Measurements from ENCODE around the gene ATP11A. TPM values are rescaled to one million over a fixed set of nuclear protein-coding genes. Genes with fewer than 3 reads are reported as not detected.

The ATP11A gene
- total and polyA plus RNA-seq, 7 donors = 3.9 to 48.6 (median 26.4) TPM

GRCh38 chr13:112782429-112783010 is 92.7 kb downstream of the ATP11A start:
- Histone ChIP-seq H3K4me3 (no peak overlapping the region), H3K36me3 (ENCODE audit: insufficient read depth in 1 of 2, low read depth in 1 of 2) (peaks cover 0 to 5% of the 10 kb centered on the region in 2 donors), H3K4me1 (peaks cover 13% of the 10 kb centered on the region), H3K27me3 (ENCODE audit: insufficient read depth in 3 of 3, low read length in 2 of 3) (no peaks in the 10 kb centered on the region), H3K9me3 (no peaks in the 10 kb centered on the region), H3K27ac (peak overlapping the region; percentile 42)
- intact Hi-C loops (cut with DNase I) = no loop called here
- ATAC-seq (peak in 3 of 4 donors; percentile 20 to 32 (median 30)), DNase-seq (no peak)
- 68 to 70% (median 68%) methylated on average over 15 of the region's 15 CpGs for WGBS, 3 donors
- TF ChIP-seq CTCF (IDR thresholded peaks at IDR 0.05) = no peak

- no peaks in the 10 kb centered on the region for H3K27me3 ChIP-seq (ENCODE audit: insufficient read depth in 3 of 3, low read length in 2 of 3)
- intact Hi-C loops (cut with DNase I) = no loop called here
- no peak overlapping the region for H3K27ac ChIP-seq
- H3K9me3 ChIP-seq = no peaks in the 10 kb centered on the region
- DNase-seq = no peak
- H3K36me3 ChIP-seq (ENCODE audit: insufficient read depth in 1 of 2, low read depth in 1 of 2) = peaks cover 0 to 5% of the 10 kb centered on the region in 2 donors
- TF ChIP-seq CTCF (IDR thresholded peaks at IDR 0.05) = no peak
- peaks cover 13% of the 10 kb centered on the region for H3K4me1 ChIP-seq
- ATAC-seq = peak; percentile 34 to 52 (median 41)
- WGBS, 3 donors = 83 to 87% (median 84%) methylated on average over 28 of the region's 28 CpGs
- no peak overlapping the region for H3K4me3 ChIP-seq
Measured at GRCh38 chr13:112783135-112783977, 93.5 kb downstream of the ATP11A start.

- Histone ChIP-seq H3K27me3 (ENCODE audit: insufficient read depth in 3 of 3, low read length in 2 of 3) (no peaks in the 10 kb centered on the region), H3K36me3 (ENCODE audit: insufficient read depth in 1 of 2, low read depth in 1 of 2) (peaks cover 0 to 5% of the 10 kb centered on the region in 2 donors), H3K4me1 (peaks cover 13% of the 10 kb centered on the region), H3K9me3 (no peaks in the 10 kb centered on the region), H3K4me3 (no peak overlapping the region), H3K27ac (no peak overlapping the region)
- DNase-seq (no peak), ATAC-seq (peak in 1 of 4 donors; percentile 13)
- intact Hi-C loops (cut with DNase I) = no loop called here
- WGBS, 3 donors = 76 to 86% (median 86%) methylated on average over 9 of the region's 9 CpGs
- no peak for TF ChIP-seq CTCF (IDR thresholded peaks at IDR 0.05)
Measured at GRCh38 chr13:112783978-112784371, 94.1 kb downstream of the ATP11A start.

- Histone ChIP-seq H3K4me1 (peaks cover 13% of the 10 kb centered on the region), H3K27ac (no peak overlapping the region), H3K36me3 (ENCODE audit: insufficient read depth in 1 of 2, low read depth in 1 of 2) (peaks cover 0 to 5% of the 10 kb centered on the region in 2 donors), H3K4me3 (no peak overlapping the region), H3K27me3 (ENCODE audit: insufficient read depth in 3 of 3, low read length in 2 of 3) (no peaks in the 10 kb centered on the region), H3K9me3 (no peaks in the 10 kb centered on the region)
- 97 to 98% (median 97%) methylated on average over 29 of the region's 29 CpGs for WGBS, 3 donors
- no peak for ATAC-seq
- TF ChIP-seq CTCF (IDR thresholded peaks at IDR 0.05) = no peak
- no peak for DNase-seq
- intact Hi-C loops (cut with DNase I) = no loop called here
Measured at GRCh38 chr13:112784811-112785482, 95.1 kb downstream of the ATP11A start.

All from psoas muscle (tissue), 8 donors.